Limb (tissue), 2 donors: ENCODE data around the gene NSF.
"Not testable (repeated sequence)": the region's sequence is repeated elsewhere in the genome, so short reads cannot be mapped to it uniquely, and the experiment has no call there.

Source experiments
- DNase-seq, 2 donors: peaks; one replicate each; pipeline ENCODE4 v3.0.0-alpha.2; 2016; ENCODE audit errors: extremely low spot score in 2 of 2

NSF gene

GRCh38 chr17:46773676-46774075 lies 183.2 kb downstream of the NSF start:
- no peak for DNase-seq

DNA sequence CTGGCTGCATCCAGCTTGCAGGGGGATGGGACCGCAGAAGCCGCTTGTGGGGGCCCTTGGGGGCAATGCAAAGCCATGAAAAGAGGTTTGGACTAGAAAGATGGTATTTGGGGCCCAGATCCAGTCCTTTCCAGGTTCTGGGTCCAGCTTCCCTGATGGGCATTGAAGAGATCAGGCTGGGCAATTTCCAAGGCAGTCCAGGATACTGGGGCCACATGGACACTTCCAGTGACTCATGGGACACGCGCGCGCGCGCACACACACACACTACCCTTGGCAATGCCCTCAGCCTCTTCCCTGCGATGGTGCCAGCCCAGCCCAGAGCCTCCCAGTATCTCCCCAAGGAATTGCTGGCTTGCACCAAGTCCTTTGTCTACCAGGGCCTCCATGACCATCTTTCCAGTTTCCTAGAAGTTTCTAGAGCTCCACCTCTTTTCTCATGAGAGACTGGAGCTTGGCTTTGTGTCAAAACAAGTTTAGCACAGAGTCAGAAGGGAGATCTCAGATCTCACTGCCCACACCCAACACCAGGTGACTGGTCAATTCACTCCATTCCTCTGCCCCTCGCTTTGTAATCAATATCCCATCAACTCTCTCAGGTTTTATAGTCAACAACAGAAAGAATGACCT lies 183.8 kb downstream of the NSF start:
- no peak for DNase-seq

DNA sequence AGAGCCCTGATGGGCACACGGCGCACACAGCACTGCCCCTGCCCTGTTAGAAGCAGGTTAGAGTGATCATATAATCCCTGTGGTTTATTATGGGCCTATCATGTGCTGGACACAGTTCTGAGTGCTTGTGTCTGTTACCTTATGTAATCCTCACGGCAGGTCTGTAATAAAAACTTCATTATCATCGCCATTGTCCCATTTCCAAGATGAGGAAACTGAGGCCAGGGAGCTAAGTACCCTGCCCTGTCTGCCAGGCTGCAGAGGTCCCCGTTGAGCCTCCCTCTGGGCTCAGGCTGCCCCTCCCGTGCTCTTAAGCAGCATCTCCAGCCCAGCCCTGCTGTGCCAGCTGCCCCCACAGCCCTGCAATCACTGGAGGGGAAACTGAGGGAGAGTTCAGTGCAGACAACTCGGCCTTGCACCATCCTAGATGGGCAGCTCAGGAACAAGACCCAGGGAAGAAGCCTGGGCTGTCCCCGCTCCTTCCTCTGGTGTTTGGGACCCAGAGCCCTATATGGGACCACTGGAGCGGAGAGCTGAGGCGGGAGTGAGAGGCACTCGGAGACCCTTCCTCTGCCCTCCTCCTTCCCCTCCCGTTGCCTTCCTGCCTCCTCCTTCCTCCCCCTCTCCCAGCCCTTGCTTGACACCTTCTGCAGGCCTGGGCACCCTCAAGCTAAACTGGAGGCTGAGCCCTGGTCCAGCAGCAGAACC lies 186.0 kb downstream of the NSF start:
- no peak for DNase-seq

DNA sequence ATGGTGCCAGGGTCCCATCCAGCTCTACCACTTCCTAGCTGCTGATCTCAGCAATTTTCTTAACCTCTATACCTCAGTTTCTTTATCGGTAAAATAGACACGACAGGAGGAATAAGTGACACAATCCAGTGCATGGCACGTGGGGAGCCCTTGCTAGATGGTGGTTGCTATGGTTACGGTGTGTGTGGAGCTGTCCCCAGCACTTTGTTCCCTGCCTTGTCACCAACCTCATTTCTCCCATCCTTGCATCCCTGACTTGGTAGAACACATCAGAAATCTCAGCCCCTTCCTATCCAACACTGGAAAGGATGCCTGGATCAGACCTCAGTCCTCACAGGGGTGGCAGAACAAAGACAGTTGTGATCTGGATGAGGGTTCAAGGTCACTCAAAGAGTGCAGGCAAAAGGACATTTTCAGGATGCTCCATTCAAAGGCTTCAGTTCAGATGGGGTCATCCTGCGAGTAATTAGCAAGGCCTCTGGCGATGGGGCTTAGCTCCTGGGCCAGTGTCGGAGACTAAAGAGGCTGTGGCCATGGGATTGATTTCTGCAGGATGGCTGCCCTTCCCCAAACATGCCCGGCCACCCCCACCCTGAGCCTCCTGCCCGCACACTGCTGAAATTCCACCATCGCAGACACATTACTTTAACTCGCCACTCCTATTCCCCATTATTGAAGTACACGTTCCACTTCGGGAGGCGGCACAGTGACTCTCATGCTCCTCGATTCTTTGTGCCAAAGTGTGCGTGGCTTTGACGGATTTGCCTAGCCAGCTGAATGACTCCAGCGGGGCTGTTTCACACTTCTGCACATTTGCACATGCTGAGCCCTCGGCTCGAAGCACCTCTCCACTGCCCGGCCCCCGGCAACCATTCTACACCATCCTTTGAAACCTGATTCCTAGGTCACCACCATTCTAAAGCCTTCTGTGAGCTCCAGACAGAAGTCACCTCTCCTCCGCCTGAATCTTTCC lies 187.8 kb downstream of the NSF start:
- no peak for DNase-seq

- no peak for DNase-seq
These were observed 189.5 kb downstream of the NSF start for GRCh38 chr17:46780003-46780373.

GRCh38 chr17:46782250-46782953 lies 191.9 kb downstream of the NSF start:
- DNase-seq: no peak

DNA sequence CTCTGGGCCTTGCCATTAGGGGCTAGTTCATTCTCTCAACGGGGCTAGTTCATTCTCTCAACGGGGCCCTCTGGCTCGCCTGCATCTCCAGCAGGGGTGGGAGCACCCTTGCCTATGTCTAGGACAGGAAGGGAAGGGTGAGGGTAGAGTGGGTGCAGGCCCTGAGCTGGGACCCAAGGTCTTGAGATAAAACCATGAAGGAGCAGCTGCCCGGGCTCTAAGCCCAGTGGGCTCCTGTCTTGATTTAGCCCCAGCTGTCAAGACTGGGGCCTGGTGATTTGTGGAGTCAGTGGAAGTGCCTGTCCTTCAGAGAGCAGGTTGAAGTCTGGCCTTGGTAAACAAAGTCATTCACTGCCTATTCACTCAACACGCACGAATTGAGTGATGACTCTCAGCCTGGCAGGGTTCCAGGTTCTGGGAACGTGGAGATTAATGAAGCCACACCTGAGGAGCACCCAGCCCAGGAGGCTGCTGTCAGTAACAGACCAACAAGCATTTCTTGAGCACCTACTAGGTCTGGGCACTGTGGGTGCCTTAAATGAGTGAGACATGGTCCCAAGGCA lies 192.6 kb downstream of the NSF start:
- DNase-seq: no peak

DNA sequence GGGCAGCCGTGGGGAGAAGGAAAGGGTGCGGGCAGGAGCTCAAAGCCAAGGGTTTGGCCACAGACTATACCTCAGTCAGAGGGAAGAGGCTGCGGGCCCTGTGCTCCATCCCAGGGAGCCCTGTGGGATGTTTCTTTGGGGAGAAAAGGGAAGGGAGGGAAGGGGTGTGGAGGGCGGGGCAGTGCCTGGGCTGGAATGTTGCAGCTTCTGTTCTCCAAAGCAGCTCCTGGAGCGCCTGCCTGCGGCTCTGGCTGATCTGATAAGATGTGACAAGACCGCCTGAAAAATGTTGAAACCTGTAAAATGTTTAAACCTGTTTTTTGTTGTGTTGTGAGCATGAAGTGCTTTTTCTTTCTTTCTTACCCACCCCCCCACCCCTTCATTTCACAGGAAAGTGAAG lies 195.2 kb downstream of the NSF start:
- DNase-seq: no peak

DNA sequence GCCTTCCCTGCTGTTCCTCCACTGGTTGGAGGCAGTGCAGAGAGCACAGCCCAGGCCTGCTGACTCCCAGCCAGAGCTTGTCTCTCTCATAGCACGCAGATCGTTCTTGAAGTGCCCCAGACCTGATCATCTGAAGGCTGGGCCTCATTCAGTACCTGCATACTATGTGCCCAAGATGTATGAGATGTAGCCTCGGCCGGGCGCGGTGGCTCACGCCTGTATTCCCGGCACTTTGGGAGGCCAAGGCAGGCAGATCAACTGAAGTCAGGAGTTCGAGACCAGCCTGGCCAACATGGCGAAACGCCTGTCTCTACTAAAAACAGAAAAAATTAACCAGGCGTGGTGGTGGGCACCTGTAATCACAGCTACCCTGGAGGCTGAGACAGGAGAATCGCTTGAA lies 197.0 kb downstream of the NSF start:
- DNase-seq: no peak

- DNase-seq: no peak
These were observed 197.8 kb downstream of the NSF start for GRCh38 chr17:46788300-46788699.

DNA sequence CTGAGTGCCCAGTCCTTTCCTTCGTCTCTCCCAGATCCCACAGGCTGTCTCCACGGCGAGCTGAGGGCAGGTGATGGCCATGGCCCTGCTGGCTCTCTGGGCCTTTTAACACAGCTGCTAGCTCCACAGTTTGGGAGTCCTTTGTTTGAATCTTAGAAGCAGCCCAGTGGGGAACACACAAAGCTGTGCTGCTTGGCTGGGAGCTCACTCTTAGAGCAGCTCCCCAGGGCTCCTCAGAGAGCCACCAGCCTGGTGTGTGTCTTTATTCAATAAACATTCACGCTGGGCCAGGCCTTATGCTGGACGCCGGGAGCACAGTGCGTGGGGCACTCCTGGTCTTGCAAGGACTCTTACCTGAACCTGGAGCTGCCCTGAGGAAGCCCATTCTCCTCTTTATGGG lies 198.3 kb downstream of the NSF start:
- no peak for DNase-seq

DNA sequence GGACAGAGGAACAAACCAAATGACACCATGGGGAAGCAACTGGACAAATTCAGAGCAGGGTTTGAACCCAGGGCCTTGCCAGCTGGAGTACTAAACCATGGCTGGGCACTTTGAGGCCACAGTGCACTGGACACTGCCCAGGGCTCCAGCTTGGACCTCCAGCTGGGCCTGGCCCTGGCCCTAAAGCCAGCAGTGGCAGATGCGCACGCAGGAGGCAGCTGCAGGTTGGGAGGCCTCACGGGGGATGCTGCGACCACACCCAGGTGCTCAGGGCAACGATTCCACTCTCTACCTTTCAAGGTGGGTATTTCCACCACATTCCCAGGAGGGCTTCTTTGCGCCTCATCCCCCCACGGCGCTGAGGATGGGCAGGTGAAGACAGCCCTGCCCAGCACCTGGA lies 199.1 kb downstream of the NSF start:
- DNase-seq: no peak

GRCh38 chr17:46790216-46790615 lies 199.7 kb downstream of the NSF start:
- no peak for DNase-seq

DNA sequence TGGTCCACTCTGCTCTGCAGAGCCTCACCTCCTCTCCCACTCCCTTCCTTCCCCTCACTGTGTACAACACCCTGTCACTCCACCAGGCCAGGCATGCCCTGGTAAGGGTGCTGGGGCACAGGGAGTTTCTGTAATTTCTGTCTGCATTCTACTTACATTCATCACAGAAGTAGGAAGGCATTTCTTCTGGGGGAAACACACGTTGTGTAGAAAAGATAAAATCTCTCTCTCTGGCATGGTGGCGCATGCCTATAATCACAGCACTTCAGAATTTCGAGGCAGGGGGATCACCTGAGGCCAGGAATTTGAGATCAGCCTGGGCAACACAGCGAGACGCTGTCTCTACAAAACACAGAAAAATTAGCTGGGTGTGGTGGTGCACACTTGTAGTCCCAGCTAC lies 201.1 kb downstream of the NSF start:
- DNase-seq: no peak

DNA sequence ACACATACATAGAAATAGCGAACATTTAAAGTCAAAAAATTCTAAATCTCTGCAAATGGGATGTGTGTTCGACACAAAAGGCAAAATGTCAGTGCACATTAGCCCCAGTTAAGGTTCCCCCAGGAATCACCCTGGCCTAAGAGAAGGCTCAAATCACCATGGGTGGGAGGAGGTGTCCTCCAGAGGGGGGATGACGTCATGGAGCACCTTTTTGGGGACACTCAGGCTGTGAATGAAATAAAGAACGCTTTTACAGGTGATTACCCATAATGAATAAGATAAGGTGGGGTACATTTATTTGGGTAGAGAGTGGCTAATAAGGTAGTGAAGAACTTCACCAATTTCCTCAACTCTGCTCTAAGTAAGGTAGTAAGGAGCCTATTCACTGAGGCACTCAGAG lies 201.6 kb downstream of the NSF start:
- no peak for DNase-seq

DNA sequence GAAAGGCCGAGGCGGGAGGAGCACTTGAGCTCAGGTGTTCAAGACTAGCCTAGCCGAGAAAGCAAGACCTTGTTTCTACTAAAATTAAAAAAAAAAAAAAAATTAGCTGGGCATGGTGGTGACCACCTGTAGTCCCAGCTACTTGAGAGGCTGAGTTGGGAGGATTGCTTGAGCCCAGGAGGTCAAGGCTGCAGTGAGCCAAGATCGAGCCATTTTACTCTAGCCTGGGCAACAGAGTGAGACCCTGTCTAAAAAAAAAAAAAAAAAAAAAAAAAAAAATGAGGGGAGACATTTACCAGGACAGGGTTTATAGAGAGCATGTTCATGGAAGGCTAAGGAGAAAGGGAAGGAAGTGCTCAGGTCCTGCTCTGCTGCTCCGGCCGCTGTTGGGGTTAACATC lies 202.6 kb downstream of the NSF start:
- not testable (repeated sequence) for DNase-seq

DNA sequence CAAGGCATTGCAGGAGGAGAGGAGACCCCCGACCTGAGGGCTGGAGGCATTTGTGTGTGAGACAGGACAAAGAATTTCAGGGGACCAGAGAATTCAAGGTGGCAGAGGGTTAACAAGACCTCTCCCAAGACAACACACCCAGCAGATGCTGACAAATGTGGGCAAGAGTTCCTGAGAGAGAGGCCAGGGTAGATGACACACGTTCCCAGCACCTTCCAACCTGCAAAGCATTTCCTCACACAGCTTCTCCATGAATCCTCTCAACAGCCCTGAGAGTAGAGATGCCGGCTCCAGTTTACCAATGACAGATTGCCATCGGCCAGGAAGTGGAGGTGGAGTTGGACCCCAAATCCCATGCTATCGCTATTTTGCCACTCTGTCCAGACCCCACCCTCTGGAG lies 203.1 kb downstream of the NSF start:
- no peak for DNase-seq

- DNase-seq: no peak
These were observed 203.8 kb downstream of the NSF start for GRCh38 chr17:46794318-46794717.

GRCh38 chr17:46795379-46795952 lies 205.0 kb downstream of the NSF start:
- DNase-seq: no peak

GRCh38 chr17:46796084-46796483 lies 205.6 kb downstream of the NSF start:
- DNase-seq: no peak

DNA sequence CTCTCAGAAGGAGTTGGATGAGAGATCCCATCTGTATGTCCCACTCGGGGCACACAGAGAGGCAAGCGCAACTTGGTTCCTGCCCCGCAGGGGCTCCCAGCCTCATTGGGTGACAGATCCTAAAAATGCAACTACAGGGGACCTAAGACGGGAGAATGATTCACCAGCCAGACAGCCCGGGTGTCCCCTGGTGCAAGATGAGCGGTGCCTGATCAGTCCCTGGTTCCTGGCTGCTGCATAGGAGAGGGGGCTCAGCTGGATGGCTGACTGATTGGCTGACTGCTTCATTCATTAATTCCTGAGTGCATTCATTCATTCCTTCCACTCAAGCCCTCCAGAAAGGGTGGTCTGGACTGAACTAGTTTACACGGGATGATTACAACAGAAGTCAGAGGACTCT lies 206.1 kb downstream of the NSF start:
- no peak for DNase-seq
